Esophagus squamous epithelium (tissue), 4 donors: Measurements from ENCODE around the gene TANC1.

ENCODE experiments used
- CTCF ChIP-seq, 6 experiments: fragments of 450-650 bp in 4 of 6; fragments of 200-600 bp in 2 of 6; sonication (generic) in 2 of 6; IDR thresholded peaks; one replicate each; pipeline ENCODE4 v1.5.1; 2016 to 2019; ENCODE audit warnings: antibody characterized with exemption in 6 of 6, mild to moderate bottlenecking in 4 of 6, moderate library complexity in 4 of 6
- POLR2A ChIP-seq, 4 donors: fragments of 450-650 bp; IDR thresholded peaks; one replicate each; pipeline ENCODE4 v1.6.1; 2017; ENCODE audit warnings: antibody characterized with exemption in 4 of 4, mild to moderate bottlenecking in 4 of 4, moderate library complexity in 3 of 4

- TF ChIP-seq CTCF (IDR thresholded peaks at IDR 0.05): no peak
- no peak for TF ChIP-seq POLR2A (IDR thresholded peaks at IDR 0.05)
These were observed 14.3 kb upstream of the TANC1 start for GRCh38 chr2:158953926-158954763.
